NB4 (cell line): ENCODE results near the gene PTPRD.

Experiments used
- DNase-seq: peaks from one replicate; pipeline ENCODE4 v3.0.0; 2010; ENCODE audit warnings: low read depth
- H3K4me3 ChIP-seq: one replicate; pipeline ENCODE4 v1.5.1; 2011; ENCODE audit warnings: mild to moderate bottlenecking, low read depth, low read length, moderate library complexity
- MYC ChIP-seq: IDR thresholded peaks from 2 replicates; pipeline ENCODE4 v1.6.1; 2011; ENCODE audit warnings: low read depth, low read length
- POLR2A ChIP-seq: IDR thresholded peaks from 2 replicates; pipeline ENCODE4 v1.6.1; 2011; ENCODE audit warnings: mild to moderate bottlenecking; ENCODE audit not compliant: insufficient read length; ENCODE audit errors: extremely low read depth
- TF ChIP-seq, protein P1 (sequence below): IDR thresholded peaks from one replicate; pipeline ENCODE4 v1.5.1; 2012; ENCODE audit warnings: low read depth, low read length
- TF ChIP-seq, protein P2 (sequence below): IDR thresholded peaks from 2 replicates; pipeline ENCODE4 v1.6.1; 2011; ENCODE audit warnings: low read depth, low read length

Gene PTPRD

DNA sequence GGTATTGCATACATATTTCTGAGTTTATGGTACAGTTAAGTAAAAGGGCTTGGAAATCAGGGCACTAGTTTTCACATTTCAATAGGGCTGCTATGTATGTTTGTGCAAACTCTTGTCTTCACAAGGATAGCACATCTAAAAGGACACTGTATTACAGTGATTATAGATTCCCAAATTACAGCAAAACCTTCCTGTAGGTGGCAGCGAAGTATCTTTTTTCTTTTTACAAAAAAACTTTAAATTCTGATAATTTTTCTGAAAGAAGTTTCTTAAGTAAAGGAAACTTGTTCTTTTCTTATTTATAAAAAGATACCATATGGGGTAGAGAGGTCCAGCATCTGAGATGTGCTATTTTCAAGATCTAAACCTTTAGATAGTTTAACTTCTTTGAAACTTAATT lies 337.8 kb downstream of the PTPRD start:
- DNase-seq: no peak
- TF ChIP-seq, protein P1, sequence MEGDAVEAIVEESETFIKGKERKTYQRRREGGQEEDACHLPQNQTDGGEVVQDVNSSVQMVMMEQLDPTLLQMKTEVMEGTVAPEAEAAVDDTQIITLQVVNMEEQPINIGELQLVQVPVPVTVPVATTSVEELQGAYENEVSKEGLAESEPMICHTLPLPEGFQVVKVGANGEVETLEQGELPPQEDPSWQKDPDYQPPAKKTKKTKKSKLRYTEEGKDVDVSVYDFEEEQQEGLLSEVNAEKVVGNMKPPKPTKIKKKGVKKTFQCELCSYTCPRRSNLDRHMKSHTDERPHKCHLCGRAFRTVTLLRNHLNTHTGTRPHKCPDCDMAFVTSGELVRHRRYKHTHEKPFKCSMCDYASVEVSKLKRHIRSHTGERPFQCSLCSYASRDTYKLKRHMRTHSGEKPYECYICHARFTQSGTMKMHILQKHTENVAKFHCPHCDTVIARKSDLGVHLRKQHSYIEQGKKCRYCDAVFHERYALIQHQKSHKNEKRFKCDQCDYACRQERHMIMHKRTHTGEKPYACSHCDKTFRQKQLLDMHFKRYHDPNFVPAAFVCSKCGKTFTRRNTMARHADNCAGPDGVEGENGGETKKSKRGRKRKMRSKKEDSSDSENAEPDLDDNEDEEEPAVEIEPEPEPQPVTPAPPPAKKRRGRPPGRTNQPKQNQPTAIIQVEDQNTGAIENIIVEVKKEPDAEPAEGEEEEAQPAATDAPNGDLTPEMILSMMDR: no peak
- TF ChIP-seq POLR2A (no peak), MYC (no peak)
- TF ChIP-seq, protein P2, sequence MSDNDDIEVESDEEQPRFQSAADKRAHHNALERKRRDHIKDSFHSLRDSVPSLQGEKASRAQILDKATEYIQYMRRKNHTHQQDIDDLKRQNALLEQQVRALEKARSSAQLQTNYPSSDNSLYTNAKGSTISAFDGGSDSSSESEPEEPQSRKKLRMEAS: no peak
- no peak overlapping the region for H3K4me3 ChIP-seq

DNA sequence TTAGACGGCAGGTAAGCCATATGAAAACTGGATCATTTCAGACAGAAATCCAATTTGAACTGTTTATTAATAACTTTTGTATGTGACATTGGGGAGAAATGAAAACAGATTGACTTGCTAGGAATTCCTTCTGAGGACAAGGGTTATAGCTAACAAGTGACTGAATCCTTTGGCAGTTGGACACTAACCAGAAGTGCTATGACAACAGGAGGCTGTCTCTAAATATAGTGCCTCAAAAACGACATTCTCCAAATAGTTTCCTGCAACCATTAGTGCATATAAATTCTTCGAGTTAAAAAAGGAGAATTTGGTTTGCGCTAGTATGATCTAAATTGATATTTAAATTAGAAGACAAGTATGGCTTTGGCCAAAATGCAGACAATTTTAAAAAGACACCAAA lies 338.6 kb downstream of the PTPRD start:
- no peak overlapping the region for H3K4me3 ChIP-seq
- no peak for TF ChIP-seq POLR2A
- TF ChIP-seq MYC: no peak
- TF ChIP-seq, protein P2: no peak
- TF ChIP-seq, protein P1: no peak
- no peak for DNase-seq

DNA sequence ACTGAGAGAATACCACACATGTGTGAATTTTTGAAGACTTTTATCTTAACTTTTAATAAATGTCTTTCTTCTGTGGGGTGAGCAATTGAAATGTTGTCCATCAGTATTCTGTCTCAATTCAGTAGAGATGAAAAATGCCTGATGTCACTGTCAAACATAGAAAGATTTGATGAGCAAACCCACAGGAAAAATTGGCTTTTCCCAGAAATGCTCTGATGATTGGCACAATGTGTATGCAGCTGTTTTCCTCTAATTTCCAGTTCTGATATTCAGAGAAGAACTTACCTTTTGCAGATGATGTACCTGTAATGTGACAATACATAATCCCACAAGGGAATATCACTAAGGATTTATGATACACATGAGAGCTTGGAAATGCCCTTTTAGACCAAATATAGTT lies 340.0 kb downstream of the PTPRD start:
- H3K4me3 ChIP-seq: no peak overlapping the region
- no peak for DNase-seq
- no peak for TF ChIP-seq POLR2A
- TF ChIP-seq, protein P1: no peak
- no peak for TF ChIP-seq MYC
- TF ChIP-seq, protein P2: no peak

DNA sequence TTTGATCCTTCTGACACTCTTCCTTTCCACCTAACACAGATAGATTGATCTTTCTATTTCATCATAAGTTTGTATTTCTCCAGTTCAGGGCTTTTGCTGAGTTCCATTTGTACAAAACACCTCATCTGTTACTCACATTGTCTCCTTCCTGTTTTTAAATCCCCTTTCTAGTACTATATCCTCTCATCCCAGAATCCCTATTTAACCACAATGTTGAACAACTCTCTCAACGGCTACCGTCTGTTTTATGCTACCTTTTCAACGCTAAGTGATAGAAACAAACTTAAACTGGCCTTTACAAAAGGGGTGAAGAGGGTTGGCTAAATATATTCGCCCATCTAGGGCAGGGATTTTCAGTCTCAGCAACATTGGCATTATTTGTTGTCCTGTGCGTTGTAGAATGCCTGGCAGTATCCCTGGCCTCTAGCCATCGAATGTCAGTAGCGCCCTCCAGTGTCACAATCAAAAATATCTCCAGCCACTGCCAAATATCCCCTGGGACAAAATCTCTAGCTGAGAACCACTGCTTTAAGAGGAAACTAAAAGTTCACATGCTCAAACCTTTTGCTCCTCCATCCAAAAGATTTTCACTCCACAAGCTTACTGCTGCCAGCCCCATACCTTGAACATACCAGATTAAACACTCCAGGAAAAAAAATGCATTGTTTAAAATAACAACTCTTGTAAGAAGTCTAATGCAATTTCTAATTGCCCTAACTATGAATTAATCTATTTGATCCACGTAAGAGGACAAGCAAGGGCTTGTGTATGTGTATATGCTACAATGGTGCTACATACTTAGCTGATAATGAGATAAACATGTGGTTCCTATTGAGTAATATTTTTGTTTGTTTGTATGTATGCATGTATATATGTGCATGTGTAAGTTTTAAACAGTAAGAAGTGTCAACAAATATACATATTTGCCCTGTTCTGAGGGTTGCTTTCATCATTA lies 344.0 kb downstream of the PTPRD start:
- DNase-seq: peak; percentile 71
- TF ChIP-seq POLR2A: no peak
- TF ChIP-seq, protein P2: no peak
- no peak for TF ChIP-seq MYC
- TF ChIP-seq, protein P1: peak; percentile 82
- no peak overlapping the region for H3K4me3 ChIP-seq

DNA sequence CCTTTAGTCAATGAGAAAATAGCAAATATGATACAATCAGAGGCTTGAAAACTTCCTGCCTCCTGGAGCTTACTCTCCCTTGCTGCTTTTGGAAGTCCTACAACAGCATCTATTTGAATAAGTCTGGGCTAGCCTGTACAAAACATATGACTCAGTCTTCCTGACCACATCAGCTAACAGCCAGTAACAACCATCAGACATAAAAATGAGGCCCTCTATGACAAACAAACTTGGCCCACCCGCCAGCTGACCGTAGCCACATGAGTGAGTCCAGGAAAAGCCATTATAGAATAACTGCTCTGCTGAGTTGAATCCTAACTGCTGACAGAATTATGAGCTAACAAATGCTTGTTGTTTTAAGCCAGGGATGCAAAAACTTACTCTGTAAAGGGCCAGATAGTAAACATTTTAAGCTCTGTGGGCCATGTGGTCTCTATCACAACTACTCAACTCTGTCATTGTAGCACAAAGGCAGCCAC lies 347.6 kb downstream of the PTPRD start:
- DNase-seq: no peak
- H3K4me3 ChIP-seq: no peak overlapping the region
- TF ChIP-seq POLR2A (no peak), MYC (no peak)
- TF ChIP-seq, protein P1: no peak
- TF ChIP-seq, protein P2: no peak
